GM12878 (cell line): ENCODE results near the gene JMY. TPM values are rescaled to one million over a fixed set of nuclear protein-coding genes. Genes with fewer than 3 reads are reported as not detected.

ENCODE experiments used
- ATAC-seq: fragments of 200-7000 bp; cut with Tn5 transposase; 3 replicates; pipeline ENCODE4 v1.9.1; 2020; ENCODE audit warnings: mild to moderate bottlenecking, moderate library complexity
- BruUV-seq: library from RNA; stranded (reverse); fragments of 400-500 nt; replicated peaks from 2 replicates; lab custom pipeline; 2021; lab: Mats Ljungman, UMichigan
- CTCF ChIA-PET: fragments of 300-600 bp; sonication (Branson Sonifier 250); formaldehyde crosslinking; extraction: SDS; loops from one replicate; lab custom pipeline; 2021; ENCODE audit warnings: inconsistent platforms; lab: Yijun Ruan, JAX
- POLR2A ChIA-PET: fragments of 350-600 bp; formaldehyde crosslinking; extraction: SDS; loops from one replicate; lab custom pipeline; 2021; ENCODE audit warnings: inconsistent platforms; lab: Charles Lee
- RAD21 ChIA-PET: fragments of 300-600 bp; sonication (Branson Sonifier 250); formaldehyde crosslinking; loops from one replicate; lab custom pipeline; 2023; ENCODE audit warnings: antibody characterized with exemption; ENCODE audit not compliant: unreplicated experiment; lab: Charles Lee
- SMC1A ChIA-PET: fragments of 300-600 bp; sonication (Branson Sonifier 250); formaldehyde crosslinking; loops from one replicate; lab custom pipeline; 2023; ENCODE audit not compliant: unreplicated experiment, uncharacterized antibody; lab: Charles Lee
- DNase-seq: peaks from one replicate; pipeline ENCODE4 v3.0.0-alpha.2; 2011; ENCODE audit warnings: low read depth, low spot score
- FAIRE-seq: peaks from 3 replicates; lab custom pipeline; 2011; peaks lifted over from hg19 to GRCh38; lab: Jason Lieb, UNC
- H2AFZ ChIP-seq: 2 replicates; pipeline ENCODE4 v1.6.0; 2011; ENCODE audit warnings: low read depth, low read length, control low read depth; ENCODE audit not compliant: control insufficient read depth
- H3K27ac ChIP-seq: 2 replicates; pipeline ENCODE4 v1.5.1; 2011; ENCODE audit warnings: control low read depth; ENCODE audit not compliant: control insufficient read depth, insufficient read depth
- H3K27me3 ChIP-seq, 2 experiments: replicated peaks in 1 of 2; 2 replicates each; pipeline versions ENCODE4 v1.6.0 to v1.6.1; 2011; ENCODE audit warnings: low read length in 1 of 2; ENCODE audit not compliant: control insufficient read depth in 2 of 2, insufficient read depth in 2 of 2
- H3K36me3 ChIP-seq, 2 experiments: 2 replicates each; pipeline ENCODE4 v1.5.1; 2011; ENCODE audit warnings: low read length in 1 of 2; ENCODE audit not compliant: control insufficient read depth in 2 of 2, insufficient read depth in 2 of 2
- H3K4me1 ChIP-seq: 2 replicates; pipeline ENCODE4 v1.6.1; 2011; ENCODE audit warnings: mild to moderate bottlenecking, low read length, moderate library complexity, mixed read lengths; ENCODE audit not compliant: control insufficient read depth, insufficient read depth
- H3K4me2 ChIP-seq: 2 replicates; pipeline ENCODE4 v1.6.0; 2011; ENCODE audit warnings: control low read depth; ENCODE audit not compliant: control insufficient read depth, insufficient read depth
- H3K4me3 ChIP-seq: fragments of 200-600 bp; sonication (generic); 2 replicates; pipeline ENCODE4 v1.5.1; 2016
- H3K79me2 ChIP-seq: 2 replicates; pipeline ENCODE4 v1.6.0; 2011; ENCODE audit warnings: low read length; ENCODE audit not compliant: control insufficient read depth, insufficient read depth
- H3K9ac ChIP-seq: 2 replicates; pipeline ENCODE4 v1.8.0; 2011; ENCODE audit warnings: low read length, control low read depth, mixed read lengths; ENCODE audit not compliant: control insufficient read depth, insufficient read depth
- H3K9me3 ChIP-seq: replicated peaks from 3 replicates; pipeline ENCODE4 v1.5.1; 2011; ENCODE audit warnings: mild to moderate bottlenecking, low read length; ENCODE audit not compliant: control insufficient read depth, insufficient read depth
- H4K20me1 ChIP-seq: 2 replicates; pipeline ENCODE4 v1.6.0; 2011; ENCODE audit not compliant: control insufficient read depth, insufficient read depth
- CBFB ChIP-seq: IDR thresholded peaks from 2 replicates; pipeline ENCODE4 v1.6.1; 2016; ENCODE audit warnings: antibody characterized with exemption, low read depth
- CBX5 ChIP-seq: sonication (generic); IDR thresholded peaks from 2 replicates; pipeline ENCODE4 v1.6.1; 2016; ENCODE audit warnings: low read depth, moderate library complexity, mild to moderate bottlenecking, inconsistent platforms
- CEBPB ChIP-seq, 2 experiments: fragments of 150-350 bp in 1 of 2; IDR thresholded peaks; 2 replicates each; pipeline ENCODE4 v1.6.1; 2012 to 2014; ENCODE audit warnings: low read depth in 2 of 2, low read length in 2 of 2, borderline replicate concordance in 1 of 2, inconsistent platforms in 1 of 2
- CHD2 ChIP-seq: IDR thresholded peaks from 2 replicates; pipeline ENCODE4 v1.6.1; 2011; ENCODE audit warnings: low read depth, low read length, improper control_type of control experiment, borderline replicate concordance
- ELK1 ChIP-seq: IDR thresholded peaks from 2 replicates; pipeline ENCODE4 v1.6.1; 2012; ENCODE audit warnings: low read depth, low read length, improper control_type of control experiment
- IRF3 ChIP-seq: fragments of 450-650 bp; IDR thresholded peaks from 2 replicates; pipeline ENCODE4 v1.6.1; 2014; ENCODE audit warnings: mild to moderate bottlenecking
- JUNB ChIP-seq: IDR thresholded peaks from 2 replicates; pipeline ENCODE4 v1.6.1; 2016; ENCODE audit warnings: antibody characterized with exemption, mild to moderate bottlenecking
- KLF5 ChIP-seq: fragments of 450-650 bp; IDR thresholded peaks from 2 replicates; pipeline ENCODE4 v1.6.1; 2014; ENCODE audit warnings: mild to moderate bottlenecking; ENCODE audit not compliant: partially characterized antibody
- NR2C1 ChIP-seq: fragments of 450-650 bp; IDR thresholded peaks from 2 replicates; pipeline ENCODE4 v1.6.1; 2017; ENCODE audit warnings: antibody characterized with exemption, mild to moderate bottlenecking, moderate library complexity
- POU2F2 ChIP-seq: IDR thresholded peaks from 3 replicates; pipeline ENCODE4 v1.6.1; 2011; ENCODE audit warnings: low read depth, mild to moderate bottlenecking, low read length, borderline replicate concordance
- RCOR1 ChIP-seq: conservative IDR thresholded peaks from 2 replicates; pipeline ENCODE4 v1.6.1; 2012; ENCODE audit warnings: low read depth, low read length, improper control_type of control experiment
- RELA ChIP-seq: fragments of 450-650 bp; IDR thresholded peaks from 2 replicates; pipeline ENCODE4 v1.8.0; 2014; ENCODE audit warnings: borderline replicate concordance; ENCODE audit not compliant: partially characterized antibody
- REST ChIP-seq: IDR thresholded peaks from 2 replicates; pipeline ENCODE4 v1.6.1; 2012; ENCODE audit warnings: mild to moderate bottlenecking, low read depth, low read length
- SIN3A ChIP-seq: IDR thresholded peaks from 2 replicates; pipeline ENCODE4 v1.6.1; 2012; ENCODE audit warnings: low read depth, low read length, improper control_type of control experiment
- SMARCA5 ChIP-seq: fragments of 450-650 bp; IDR thresholded peaks from 2 replicates; pipeline ENCODE4 v1.6.1; 2017; ENCODE audit warnings: mild to moderate bottlenecking
- SPI1 ChIP-seq: IDR thresholded peaks from 2 replicates; pipeline ENCODE4 v1.6.1; 2011; ENCODE audit warnings: low read depth, mild to moderate bottlenecking, low read length, moderate library complexity, borderline replicate concordance; ENCODE audit not compliant: insufficient read depth
- STAT1 ChIP-seq: fragments of 450-650 bp; conservative IDR thresholded peaks from 2 replicates; pipeline ENCODE4 v1.6.1; 2014; ENCODE audit warnings: antibody characterized with exemption, mild to moderate bottlenecking
- TBL1XR1 ChIP-seq: IDR thresholded peaks from 2 replicates; pipeline ENCODE4 v1.6.1; 2012; ENCODE audit warnings: low read depth, low read length, improper control_type of control experiment
- WRNIP1 ChIP-seq: IDR thresholded peaks from 2 replicates; pipeline ENCODE4 v1.6.1; 2011; ENCODE audit warnings: low read depth, low read length, improper control_type of control experiment, borderline replicate concordance
- WGBS: methylation state at CpG from one replicate; pipeline ENCODE4 v1.1.6; 2016; ENCODE audit warnings: low lambda C conversion rate; ENCODE audit not compliant: insufficient replicate concordance, insufficient coverage; ENCODE audit errors: missing lambda C conversion rate; 5-methylcytosine and 5-hydroxymethylcytosine counted together
- in situ Hi-C: fragments of 300-500 bp; cut with MboI; formaldehyde crosslinking; loops from 9 replicates; pipeline ENCODE4 v1.14.3; 2018; ENCODE audit warnings: mixed read lengths
- intact Hi-C: fragments of 100-400 bp; cut with micrococcal nuclease; formaldehyde crosslinking; loops from one replicate; pipeline ENCODE4 v1.14.2; 2022; ENCODE audit not compliant: unreplicated experiment
- polyA plus RNA-seq, 11 experiments: library from polyadenylated mRNA; depleted of rRNA in 4 of 11; unstranded in 6 of 11; stranded (reverse) in 5 of 11; fragments of >200 nt; fragmentation: Nextera tagmentation in 4 of 11; fragmentation: Illumina TruSeq in 1 of 11; extraction: Ambion mirVana in 4 of 11; extraction: Trizol in 1 of 11; gene quantifications; 1 replicate in 1 of 11; 2 replicates in 10 of 11; pipeline versions ENCODE4 v1.2.1 to v1.2.3, GENCODE V29; 2011 to 2016; ENCODE audit warnings: inconsistent platforms in 2 of 11, missing spikeins in 2 of 11, low read depth in 1 of 11
- total RNA-seq, 4 experiments: library from RNA; depleted of rRNA in 3 of 4; stranded (reverse); fragments of >200 nt in 3 of 4; fragmentation: Illumina TruSeq in 1 of 4; extraction: Trizol in 1 of 4; gene quantifications; 2 replicates each; pipeline versions ENCODE4 v1.2.1 to v1.2.3, GENCODE V29; 2013 to 2021

Gene JMY
- total and polyA plus RNA-seq, 10 of the 15 experiments (the other 5 are each of a cell fraction or from before 2014, with no cell fraction given): 0.63 to 4.8 (median 2.4) TPM

GRCh38 chr5:79225441-79225840 is 10.5 kb upstream of the JMY start:
- ATAC-seq: no peak
- Histone ChIP-seq H3K9ac (no peak overlapping the region), H3K27ac (no peak overlapping the region), H3K9me3 (no peaks in the 10 kb centered on the region), H3K4me2 (no peak overlapping the region), H3K4me1 (peaks cover 22% of the 10 kb centered on the region), H3K27me3 (no peaks in the 10 kb centered on the region), H3K36me3 (no peaks in the 10 kb centered on the region), H3K79me2 (no peaks in the 10 kb centered on the region), H3K4me3 (no peak overlapping the region), H4K20me1 (no peaks in the 10 kb centered on the region), H2AFZ (no peak overlapping the region)
- in situ Hi-C loops: no loop called here
- CTCF ChIA-PET: interaction anchor here (0.6 to 0.7 kb wide), 3 partner anchors 10 to 244 kb away, joined by 3 to 5 read pairs (median 3); no protein-coding TSS in a partner anchor
- BruUV-seq: no TSS peak
- intact Hi-C loops: no loop called here
- WGBS: 97% methylated on average over 5 of the region's 5 CpGs
- no peak for FAIRE-seq
- POLR2A ChIA-PET: no interaction called here
- SMC1A ChIA-PET: interaction anchor here (0.7 to 1.4 kb wide), 3 partner anchors 11 to 23 kb away, joined by 3 to 6 read pairs (median 3); no protein-coding TSS in a partner anchor
- DNase-seq: no peak
- RAD21 ChIA-PET: no interaction called here
- TF ChIP-seq CBX5 (no peak), ELK1 (no peak), CEBPB (IDR thresholded peaks at IDR 0.05; ENCODE audit: borderline replicate concordance in 1 of 2, low read depth in 2 of 2, low read length in 2 of 2) (no peak), NR2C1 (no peak), SMARCA5 (no peak), SIN3A (no peak), POU2F2 (no peak), RELA (no peak), TBL1XR1 (no peak), KLF5 (no peak), STAT1 (no peak), CBFB (no peak), CHD2 (no peak), RCOR1 (no peak), SPI1 (no peak), JUNB (no peak), IRF3 (no peak), WRNIP1 (no peak), REST (no peak)
